ENCODE measurements around the gene CLCN2. TPM values are rescaled to one million over a fixed set of nuclear protein-coding genes. Genes with fewer than 3 reads are reported as not detected.

The CLCN2 gene
- total RNA-seq, 1 experiment from 2014 or later: 13.0 TPM

DNA sequence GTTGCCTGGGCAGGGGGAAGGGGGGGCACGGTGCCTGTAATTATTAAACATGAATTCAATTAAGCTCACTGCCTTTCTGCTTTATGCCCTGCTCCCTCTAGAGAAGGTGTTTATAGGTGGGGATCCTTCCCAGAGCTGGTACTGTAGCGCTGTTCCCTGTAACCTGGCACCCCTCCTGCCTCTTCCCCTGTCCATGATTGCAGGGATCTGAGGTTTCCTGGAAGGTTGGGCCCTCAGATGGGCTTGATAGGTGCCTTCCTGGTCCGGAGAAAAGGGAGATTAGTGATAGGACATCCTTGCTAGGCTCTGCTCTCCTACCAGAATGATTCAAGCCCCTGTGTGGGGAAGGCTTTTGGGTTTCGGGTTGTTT, 26.1 kb downstream of the CLCN2 start:
- ChIA-PET CTCF (no interaction called here), POLR2A (ENCODE audit: unreplicated experiment) (no interaction called here)
- TF ChIP-seq EZH2phosphoT487 (IDR thresholded peaks at IDR 0.05; ENCODE audit: borderline replicate concordance, low read length): no peak
- TF ChIP-seq, protein P1, sequence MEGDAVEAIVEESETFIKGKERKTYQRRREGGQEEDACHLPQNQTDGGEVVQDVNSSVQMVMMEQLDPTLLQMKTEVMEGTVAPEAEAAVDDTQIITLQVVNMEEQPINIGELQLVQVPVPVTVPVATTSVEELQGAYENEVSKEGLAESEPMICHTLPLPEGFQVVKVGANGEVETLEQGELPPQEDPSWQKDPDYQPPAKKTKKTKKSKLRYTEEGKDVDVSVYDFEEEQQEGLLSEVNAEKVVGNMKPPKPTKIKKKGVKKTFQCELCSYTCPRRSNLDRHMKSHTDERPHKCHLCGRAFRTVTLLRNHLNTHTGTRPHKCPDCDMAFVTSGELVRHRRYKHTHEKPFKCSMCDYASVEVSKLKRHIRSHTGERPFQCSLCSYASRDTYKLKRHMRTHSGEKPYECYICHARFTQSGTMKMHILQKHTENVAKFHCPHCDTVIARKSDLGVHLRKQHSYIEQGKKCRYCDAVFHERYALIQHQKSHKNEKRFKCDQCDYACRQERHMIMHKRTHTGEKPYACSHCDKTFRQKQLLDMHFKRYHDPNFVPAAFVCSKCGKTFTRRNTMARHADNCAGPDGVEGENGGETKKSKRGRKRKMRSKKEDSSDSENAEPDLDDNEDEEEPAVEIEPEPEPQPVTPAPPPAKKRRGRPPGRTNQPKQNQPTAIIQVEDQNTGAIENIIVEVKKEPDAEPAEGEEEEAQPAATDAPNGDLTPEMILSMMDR (conservative IDR thresholded peaks at IDR 0.05; ENCODE audit: low read depth, low read length): no peak
- DNase-seq: no peak
- Histone ChIP-seq H3K36me3 (ENCODE audit: low read depth, low read length) (peaks cover 36% of the 10 kb centered on the region), H3K27ac (ENCODE audit: low read length) (peak overlapping the region; percentile 95), H3K9me3 (ENCODE audit: low read length) (no peaks in the 10 kb centered on the region), H3K4me1 (ENCODE audit: insufficient read depth, low read length) (peaks cover 63% of the 10 kb centered on the region), H3K79me2 (ENCODE audit: low read length) (peaks cover 34% of the 10 kb centered on the region), H3K4me3 (ENCODE audit: low read length) (peak overlapping the region; percentile 71; the same call in 1 of the 2 replicates), H3K27me3 (ENCODE audit: low read length) (no peaks in the 10 kb centered on the region), H4K20me1 (ENCODE audit: low read length) (no peaks in the 10 kb centered on the region), H3K9me2 (replicated peaks; ENCODE audit: low read length) (no peaks in the 10 kb centered on the region), H2AFZ (ENCODE audit: low read length) (no peak overlapping the region), H3K4me2 (ENCODE audit: low read length) (peak overlapping the region; percentile 98), H3K9ac (ENCODE audit: low read length) (peak overlapping the region; percentile 89), H3F3A (ENCODE audit: low read length, unreplicated experiment) (peaks cover 28% of the 10 kb centered on the region)
- no peak for ATAC-seq
- intact Hi-C loops (cut with micrococcal nuclease): loop anchor here (2.0 kb wide), 1 partner anchor 20 kb away; the partner anchor contains the start of gene EIF4G1
- BruUV-seq (replicated peaks): no TSS peak

DNA sequence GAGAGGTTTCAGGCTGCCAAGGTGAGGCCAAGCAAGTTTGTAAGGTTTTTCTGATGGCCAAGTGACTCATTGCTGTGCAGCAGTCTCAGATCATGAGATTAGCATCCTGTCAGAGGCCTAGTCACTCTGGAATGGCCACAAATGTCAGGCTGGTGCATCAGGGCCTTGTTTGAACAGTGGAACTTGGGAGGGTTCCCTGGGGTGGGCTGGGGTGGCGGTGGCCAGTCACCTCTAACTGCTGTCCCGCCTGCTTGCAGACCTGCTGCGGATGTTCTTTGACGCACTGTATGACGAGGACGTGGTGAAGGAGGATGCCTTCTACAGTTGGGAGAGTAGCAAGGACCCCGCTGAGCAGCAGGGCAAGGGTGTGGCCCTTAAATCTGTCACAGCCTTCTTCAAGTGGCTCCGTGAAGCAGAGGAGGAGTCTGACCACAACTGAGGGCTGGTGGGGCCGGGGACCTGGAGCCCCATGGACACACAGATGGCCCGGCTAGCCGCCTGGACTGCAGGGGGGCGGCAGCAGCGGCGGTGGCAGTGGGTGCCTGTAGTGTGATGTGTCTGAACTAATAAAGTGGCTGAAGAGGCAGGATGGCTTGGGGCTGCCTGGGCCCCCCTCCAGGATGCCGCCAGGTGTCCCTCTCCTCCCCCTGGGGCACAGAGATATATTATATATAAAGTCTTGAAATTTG, 26.8 kb downstream of the CLCN2 start:
- Histone ChIP-seq H3K4me1 (ENCODE audit: insufficient read depth, low read length) (peaks cover 63% of the 10 kb centered on the region), H3K27me3 (ENCODE audit: low read length) (no peaks in the 10 kb centered on the region), H3K79me2 (ENCODE audit: low read length) (peaks cover 34% of the 10 kb centered on the region), H3K9me2 (replicated peaks; ENCODE audit: low read length) (no peaks in the 10 kb centered on the region), H3K36me3 (ENCODE audit: low read depth, low read length) (peaks cover 39% of the 10 kb centered on the region), H3K4me3 (ENCODE audit: low read length) (no peak overlapping the region), H3K9me3 (ENCODE audit: low read length) (no peaks in the 10 kb centered on the region), H4K20me1 (ENCODE audit: low read length) (no peaks in the 10 kb centered on the region), H3K27ac (ENCODE audit: low read length) (peak overlapping the region; percentile 95), H3K9ac (ENCODE audit: low read length) (peak overlapping the region; percentile 89), H3F3A (ENCODE audit: low read length, unreplicated experiment) (peaks cover 28% of the 10 kb centered on the region), H3K4me2 (ENCODE audit: low read length) (peak overlapping the region; percentile 98), H2AFZ (ENCODE audit: low read length) (no peak overlapping the region)
- ATAC-seq: peak; percentile 67
- DNase-seq: peak; percentile 95
- CTCF ChIA-PET: no interaction called here
- POLR2A ChIA-PET (ENCODE audit: unreplicated experiment): no interaction called here
- TF ChIP-seq EZH2 (IDR thresholded peaks at IDR 0.05; ENCODE audit: low read length, unreplicated experiment) (no peak), EZH2phosphoT487 (IDR thresholded peaks at IDR 0.05; ENCODE audit: borderline replicate concordance, low read length) (no peak)
- TF ChIP-seq, protein P1 (conservative IDR thresholded peaks at IDR 0.05; ENCODE audit: low read depth, low read length): no peak
- intact Hi-C loops (cut with micrococcal nuclease): loop anchor here (2.0 kb wide), 1 partner anchor 20 kb away; the partner anchor contains the start of gene EIF4G1
- TSS peak; percentile 9 for BruUV-seq (replicated peaks)

DNA sequence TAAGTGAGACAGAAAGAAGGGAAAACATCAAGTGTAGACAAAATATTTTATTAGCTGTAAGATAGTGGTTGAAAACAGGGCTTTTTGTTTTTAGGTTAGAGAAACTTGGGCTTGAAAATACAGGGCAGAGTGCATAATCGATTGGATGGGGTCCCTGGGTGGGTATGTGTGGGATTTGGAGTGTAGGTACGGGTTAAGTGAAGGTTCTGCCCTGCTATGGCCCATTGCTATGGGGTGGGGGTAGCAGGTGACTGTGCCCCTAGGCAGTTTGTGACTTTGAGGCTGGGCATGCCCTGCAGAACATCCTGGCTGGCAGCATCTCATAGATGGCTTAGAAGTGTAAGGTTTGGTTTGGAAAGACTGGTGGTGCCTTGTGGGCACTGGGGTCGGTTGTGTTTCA, 27.7 kb downstream of the CLCN2 start:
- Histone ChIP-seq H3K27ac (ENCODE audit: low read length) (peak overlapping the region; percentile 95), H3F3A (ENCODE audit: low read length, unreplicated experiment) (peaks cover 28% of the 10 kb centered on the region), H3K27me3 (ENCODE audit: low read length) (no peaks in the 10 kb centered on the region), H2AFZ (ENCODE audit: low read length) (no peak overlapping the region), H3K36me3 (ENCODE audit: low read depth, low read length) (peaks cover 47% of the 10 kb centered on the region), H3K4me3 (ENCODE audit: low read length) (no peak overlapping the region), H3K4me1 (ENCODE audit: insufficient read depth, low read length) (peaks cover 63% of the 10 kb centered on the region), H3K9ac (ENCODE audit: low read length) (peak overlapping the region; percentile 53), H3K4me2 (ENCODE audit: low read length) (peak overlapping the region; percentile 46), H3K9me3 (ENCODE audit: low read length) (no peaks in the 10 kb centered on the region), H3K9me2 (replicated peaks; ENCODE audit: low read length) (no peaks in the 10 kb centered on the region), H3K79me2 (ENCODE audit: low read length) (peaks cover 34% of the 10 kb centered on the region), H4K20me1 (ENCODE audit: low read length) (no peaks in the 10 kb centered on the region)
- no peak for ATAC-seq
- no peak for TF ChIP-seq EZH2 (IDR thresholded peaks at IDR 0.05; ENCODE audit: low read length, unreplicated experiment)
- TF ChIP-seq EZH2phosphoT487 (IDR thresholded peaks at IDR 0.05; ENCODE audit: borderline replicate concordance, low read length): no peak
- TF ChIP-seq, protein P1 (conservative IDR thresholded peaks at IDR 0.05; ENCODE audit: low read depth, low read length): no peak
- no peak for DNase-seq
- POLR2A ChIA-PET (ENCODE audit: unreplicated experiment): no interaction called here
- BruUV-seq (replicated peaks): no TSS peak
- CTCF ChIA-PET: no interaction called here
- intact Hi-C loops (cut with micrococcal nuclease): loop anchor here (2.0 kb wide), 1 partner anchor 19 kb away; the partner anchor contains the start of gene EIF4G1

Measured in PC-3 (cell line).